Naive B cell (primary cell): ENCODE measurements around the gene GLIS1. TPM values are rescaled to one million over a fixed set of nuclear protein-coding genes. Genes with fewer than 3 reads are reported as not detected.

Source experiments
- ATAC-seq, 2 donors: fragments of 150-1000 bp; cut with Tn5 transposase; 2 replicates each; pipeline ENCODE4 v1.10.0; 2021; ENCODE audit warnings: low read depth in 2 of 2, mild to moderate bottlenecking in 2 of 2, moderate library complexity in 2 of 2
- DNase-seq: peaks from one replicate; pipeline ENCODE4 v3.0.0; 2022
- H3K27ac Mint-ChIP-seq, 6 donors: one replicate each; pipeline ENCODE4 v1.8.0; 2020 to 2022; ENCODE audit warnings: mild to moderate bottlenecking in 6 of 6, mixed read lengths in 6 of 6, moderate library complexity in 5 of 6, inconsistent platforms in 2 of 6
- H3K27me3 Mint-ChIP-seq, 3 donors: one replicate each; pipeline ENCODE4 v1.8.0; 2021 to 2022; ENCODE audit warnings: mixed read lengths in 3 of 3, mild to moderate bottlenecking in 1 of 3
- H3K36me3 Mint-ChIP-seq, 2 donors: one replicate each; pipeline ENCODE4 v1.8.0; 2020 to 2022; ENCODE audit warnings: mixed read lengths in 2 of 2, inconsistent platforms in 1 of 2, mild to moderate bottlenecking in 1 of 2
- H3K4me1 Mint-ChIP-seq, 3 donors: one replicate each; pipeline ENCODE4 v1.8.0; 2020 to 2022; ENCODE audit warnings: mixed read lengths in 3 of 3, inconsistent platforms in 1 of 3, mild to moderate bottlenecking in 1 of 3, moderate library complexity in 1 of 3
- H3K4me3 Mint-ChIP-seq, 8 donors: one replicate each; pipeline ENCODE4 v1.8.0; 2020 to 2022; ENCODE audit warnings: mild to moderate bottlenecking in 8 of 8, mixed read lengths in 8 of 8, moderate library complexity in 8 of 8, inconsistent platforms in 2 of 8
- H3K9me3 Mint-ChIP-seq, 7 donors: one replicate each; pipeline ENCODE4 v1.8.0; 2020 to 2022; ENCODE audit warnings: mixed read lengths in 7 of 7, mild to moderate bottlenecking in 5 of 7, inconsistent platforms in 2 of 7, moderate library complexity in 1 of 7
- polyA plus RNA-seq, 6 donors: library from polyadenylated mRNA; unstranded; fragments of 300-500 nt; fragmentation: Illumina TruSeq; gene quantifications; one replicate each; pipeline ENCODE4 v1.2.3, GENCODE V29; 2021; ENCODE audit warnings: low read depth in 6 of 6

The GLIS1 gene
- polyA plus RNA-seq, 6 donors from 2014 or later: not detected

DNA sequence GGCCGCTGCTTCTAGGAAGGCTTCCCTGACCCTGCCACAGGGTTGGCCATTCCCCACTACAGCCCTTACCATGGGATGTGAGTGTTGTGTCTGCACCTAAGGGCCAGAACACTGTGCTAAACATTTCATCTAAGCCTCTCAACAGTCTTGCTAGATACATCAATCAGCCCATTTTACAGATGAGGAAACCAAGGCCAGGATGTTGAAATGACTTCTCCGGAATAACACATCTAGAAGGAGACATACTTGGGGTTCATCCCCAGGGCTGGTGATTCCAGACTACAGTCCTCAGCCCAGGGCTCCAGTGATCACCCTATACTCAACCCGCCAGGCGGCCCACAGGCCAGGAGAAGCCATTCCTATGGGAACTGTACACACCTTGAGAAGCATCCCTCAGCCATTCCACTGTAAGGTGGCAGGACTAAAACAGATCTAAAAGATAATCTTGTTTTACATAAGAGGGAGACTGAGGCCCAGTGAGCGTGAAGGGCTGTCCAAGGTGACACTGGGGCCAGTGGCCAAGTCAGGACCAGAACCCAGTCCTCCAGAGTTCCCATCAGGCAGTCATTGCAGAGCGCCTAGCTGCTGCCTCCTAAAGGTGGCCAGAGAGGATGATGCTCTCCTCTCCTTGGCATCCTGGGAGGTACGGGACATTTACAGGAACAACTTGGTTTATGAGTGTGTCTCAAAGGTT lies 119.5 kb downstream of the GLIS1 start:
- ATAC-seq (no peak), DNase-seq (no peak)
- Mint-ChIP-seq H3K9me3 (no peaks in the 10 kb centered on the region), H3K27me3 (peaks cover 0 to 6% (median 0%) of the 10 kb centered on the region in 3 donors), H3K4me3 (no peak overlapping the region), H3K36me3 (no peaks in the 10 kb centered on the region), H3K27ac (no peak overlapping the region), H3K4me1 (no peaks in the 10 kb centered on the region)

DNA sequence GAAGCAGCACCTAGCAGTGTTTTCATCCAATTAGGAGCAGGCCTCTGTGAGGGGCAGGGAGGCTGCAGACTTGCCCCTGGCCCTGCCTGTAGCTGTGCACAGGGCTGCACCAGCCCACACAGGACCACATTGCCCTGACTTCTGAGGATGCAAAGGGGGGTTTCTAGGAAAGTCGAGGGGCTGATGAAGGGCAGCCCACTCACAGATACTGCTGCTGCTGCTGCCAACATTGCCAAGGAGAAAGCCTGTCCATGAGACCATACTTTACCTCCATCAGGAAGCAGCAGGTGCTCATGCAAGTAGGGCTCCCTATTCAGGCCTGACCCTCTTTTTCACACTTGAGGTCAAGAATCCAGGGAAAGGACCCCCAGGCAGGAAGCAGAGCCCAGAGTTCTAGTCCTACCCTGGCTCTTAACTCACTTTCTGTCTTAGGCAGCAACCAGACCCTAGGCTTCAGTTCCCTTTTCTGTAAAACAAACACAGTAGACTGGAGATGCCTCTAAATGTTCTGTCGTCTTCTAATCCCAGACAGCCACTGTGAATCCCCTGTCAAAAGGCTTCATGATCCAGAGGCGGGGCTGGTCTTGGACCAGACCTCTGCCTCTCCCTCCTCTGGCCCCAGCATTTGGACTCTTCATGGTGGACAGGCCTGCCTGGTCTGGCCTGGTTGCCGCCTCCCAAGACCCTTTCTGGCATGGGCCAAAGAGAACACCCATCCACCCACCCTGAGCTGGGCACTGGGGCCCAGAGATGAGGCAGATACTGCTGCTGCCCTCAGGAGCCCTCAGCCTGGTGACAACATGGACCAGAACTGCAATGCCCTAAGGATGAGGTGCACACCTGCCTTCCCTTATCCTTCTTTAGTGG lies 120.2 kb downstream of the GLIS1 start:
- Mint-ChIP-seq H3K27me3 (peaks cover 0 to 10% (median 0%) of the 10 kb centered on the region in 3 donors), H3K9me3 (no peaks in the 10 kb centered on the region), H3K4me1 (no peaks in the 10 kb centered on the region), H3K27ac (no peak overlapping the region), H3K4me3 (no peak overlapping the region), H3K36me3 (no peaks in the 10 kb centered on the region)
- DNase-seq (no peak), ATAC-seq (no peak)

DNA sequence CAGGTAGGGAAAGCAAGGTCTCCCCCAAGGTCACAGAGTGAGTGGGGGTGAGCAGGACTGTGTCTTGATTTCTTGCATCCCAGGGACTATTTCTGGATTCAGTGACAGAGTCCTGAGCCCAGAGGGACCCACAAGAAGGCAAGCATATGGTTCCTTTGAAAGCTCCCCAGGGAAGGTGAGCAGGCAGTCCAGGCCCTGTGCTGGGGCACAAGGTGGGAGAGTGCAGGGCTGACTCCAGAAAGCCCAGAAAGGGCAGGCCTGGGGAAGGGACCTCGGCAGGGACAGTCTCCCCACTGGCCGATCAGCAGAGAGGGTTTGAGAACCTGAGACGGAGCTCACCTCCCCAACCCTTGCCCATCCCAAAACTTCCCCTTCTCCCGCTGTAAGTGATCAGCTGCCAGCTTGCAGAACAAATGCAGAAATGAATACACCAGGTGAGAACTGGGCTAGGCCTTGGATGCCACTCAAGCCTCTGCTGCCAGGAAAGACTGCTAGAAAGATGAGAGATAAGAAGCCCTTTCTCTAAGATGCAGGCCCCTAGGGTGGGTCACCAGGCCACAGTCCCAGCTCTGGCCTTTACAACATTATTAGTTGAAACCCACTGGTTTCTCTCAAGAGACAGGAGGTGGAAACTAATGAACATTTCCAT lies 121.0 kb downstream of the GLIS1 start:
- Mint-ChIP-seq H3K4me1 (no peaks in the 10 kb centered on the region), H3K27ac (peak overlapping the region in 1 of 6 donors; percentile 47), H3K27me3 (peaks cover 0 to 10% (median 0%) of the 10 kb centered on the region in 3 donors), H3K36me3 (no peaks in the 10 kb centered on the region), H3K9me3 (no peaks in the 10 kb centered on the region), H3K4me3 (no peak overlapping the region)
- ATAC-seq (no peak), DNase-seq (no peak)

DNA sequence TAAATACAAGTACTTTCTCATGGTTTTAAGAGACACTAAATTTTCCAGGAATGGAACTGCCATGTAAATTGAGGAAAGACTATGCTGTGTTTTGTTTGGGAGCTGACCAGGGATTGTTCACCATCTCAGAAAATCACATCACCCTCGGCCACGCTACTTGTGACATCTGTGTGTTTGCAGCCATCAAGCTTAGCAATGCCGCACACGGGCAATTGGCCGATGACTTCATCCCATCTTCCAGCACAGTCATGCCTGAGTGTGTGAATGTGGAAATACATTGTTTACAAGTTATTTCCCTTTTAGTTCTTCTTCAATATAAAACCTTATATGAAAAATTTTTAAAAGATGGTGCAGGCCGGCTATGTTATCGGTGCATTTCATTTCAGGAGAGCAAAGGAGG lies 121.6 kb downstream of the GLIS1 start:
- peaks cover 0 to 4% (median 2%) of the 10 kb centered on the region in 7 donors for H3K9me3 Mint-ChIP-seq
- H3K36me3 Mint-ChIP-seq: peaks cover 0 to 4% of the 10 kb centered on the region in 2 donors
- no peaks in the 10 kb centered on the region for H3K4me1 Mint-ChIP-seq
- H3K4me3 Mint-ChIP-seq: no peak overlapping the region
- ATAC-seq (no peak), DNase-seq (no peak)
- H3K27me3 Mint-ChIP-seq: peaks cover 0 to 14% (median 0%) of the 10 kb centered on the region in 3 donors
- no peak overlapping the region for H3K27ac Mint-ChIP-seq

DNA sequence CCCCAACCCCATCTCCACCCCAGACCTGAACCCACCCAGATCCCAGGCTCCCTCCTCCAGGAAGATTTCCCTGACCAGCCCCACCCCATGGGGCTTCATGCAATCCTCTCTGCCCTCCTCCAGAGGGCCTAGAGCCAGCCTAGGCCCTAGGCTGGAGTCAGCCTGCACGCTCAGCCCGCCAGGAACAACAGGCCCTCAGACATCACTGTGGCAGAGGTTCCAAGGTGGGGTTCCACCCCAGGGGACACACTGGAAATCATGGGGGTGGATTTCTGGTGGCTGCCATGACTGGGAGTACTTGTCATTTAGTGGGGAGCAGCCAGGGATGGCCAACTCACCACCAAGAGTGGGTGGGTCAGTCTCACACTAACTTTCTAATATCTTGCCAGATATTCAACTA lies 122.0 kb downstream of the GLIS1 start:
- H3K36me3 Mint-ChIP-seq: peaks cover 0 to 9% of the 10 kb centered on the region in 2 donors
- ATAC-seq (no peak), DNase-seq (no peak)
- no peaks in the 10 kb centered on the region for H3K4me1 Mint-ChIP-seq
- H3K27me3 Mint-ChIP-seq: peaks cover 0 to 18% (median 0%) of the 10 kb centered on the region in 3 donors
- no peak overlapping the region for H3K27ac Mint-ChIP-seq
- H3K9me3 Mint-ChIP-seq: peaks cover under 1 to 8% (median 3%) of the 10 kb centered on the region in 7 donors
- H3K4me3 Mint-ChIP-seq: no peak overlapping the region

DNA sequence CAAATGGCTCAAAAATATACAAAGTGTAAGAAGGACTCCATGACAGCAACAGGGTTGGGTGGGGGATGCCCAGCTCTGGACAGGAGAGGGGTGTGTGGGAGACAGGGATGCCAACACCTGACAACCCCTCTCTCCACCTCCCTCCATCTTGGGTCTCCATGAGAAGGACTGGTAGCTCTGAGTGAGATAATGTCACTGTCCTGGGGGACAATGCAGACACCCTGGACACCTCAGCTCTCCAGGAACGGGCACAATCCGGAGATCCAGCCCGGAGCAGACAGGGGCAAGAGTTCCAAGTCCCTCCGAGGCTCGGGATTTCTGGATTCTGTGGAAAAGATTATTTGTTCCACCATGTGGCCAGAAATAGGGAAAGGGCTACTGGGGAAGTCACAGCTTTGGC lies 122.5 kb downstream of the GLIS1 start:
- ATAC-seq (no peak), DNase-seq (no peak)
- H3K27me3 Mint-ChIP-seq: peaks cover 0 to 18% (median 0%) of the 10 kb centered on the region in 3 donors
- H3K4me1 Mint-ChIP-seq: no peaks in the 10 kb centered on the region
- H3K36me3 Mint-ChIP-seq: peaks cover 0 to 13% of the 10 kb centered on the region in 2 donors
- H3K27ac Mint-ChIP-seq: no peak overlapping the region
- peaks cover 3 to 12% (median 7%) of the 10 kb centered on the region in 7 donors for H3K9me3 Mint-ChIP-seq
- no peak overlapping the region for H3K4me3 Mint-ChIP-seq

DNA sequence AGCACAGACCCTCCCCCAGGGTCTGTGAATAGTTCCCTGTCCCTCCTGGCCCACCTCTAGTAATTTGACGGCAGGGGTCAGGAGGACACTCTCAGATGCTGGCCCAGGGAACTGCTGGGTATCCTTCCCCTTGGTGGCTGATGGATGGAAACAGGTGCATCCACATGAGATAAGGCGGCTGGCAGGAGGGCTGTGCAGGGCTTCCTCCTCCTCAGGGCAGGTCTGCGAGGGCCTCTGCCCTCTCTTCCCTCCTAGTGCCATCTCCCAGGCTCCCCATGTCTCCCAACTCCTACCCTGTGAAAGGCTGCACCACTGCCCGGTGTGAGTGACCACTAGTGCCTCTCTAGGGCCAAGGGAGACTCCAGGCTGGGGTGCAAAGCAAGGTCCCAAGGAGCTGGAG lies 123.9 kb downstream of the GLIS1 start:
- Mint-ChIP-seq H3K27ac (no peak overlapping the region), H3K4me1 (no peaks in the 10 kb centered on the region), H3K36me3 (peaks cover 0 to 27% of the 10 kb centered on the region in 2 donors), H3K27me3 (peaks cover 0 to 18% (median 0%) of the 10 kb centered on the region in 3 donors), H3K4me3 (no peak overlapping the region), H3K9me3 (peaks cover 8 to 27% (median 20%) of the 10 kb centered on the region in 7 donors)
- ATAC-seq (no peak), DNase-seq (no peak)

DNA sequence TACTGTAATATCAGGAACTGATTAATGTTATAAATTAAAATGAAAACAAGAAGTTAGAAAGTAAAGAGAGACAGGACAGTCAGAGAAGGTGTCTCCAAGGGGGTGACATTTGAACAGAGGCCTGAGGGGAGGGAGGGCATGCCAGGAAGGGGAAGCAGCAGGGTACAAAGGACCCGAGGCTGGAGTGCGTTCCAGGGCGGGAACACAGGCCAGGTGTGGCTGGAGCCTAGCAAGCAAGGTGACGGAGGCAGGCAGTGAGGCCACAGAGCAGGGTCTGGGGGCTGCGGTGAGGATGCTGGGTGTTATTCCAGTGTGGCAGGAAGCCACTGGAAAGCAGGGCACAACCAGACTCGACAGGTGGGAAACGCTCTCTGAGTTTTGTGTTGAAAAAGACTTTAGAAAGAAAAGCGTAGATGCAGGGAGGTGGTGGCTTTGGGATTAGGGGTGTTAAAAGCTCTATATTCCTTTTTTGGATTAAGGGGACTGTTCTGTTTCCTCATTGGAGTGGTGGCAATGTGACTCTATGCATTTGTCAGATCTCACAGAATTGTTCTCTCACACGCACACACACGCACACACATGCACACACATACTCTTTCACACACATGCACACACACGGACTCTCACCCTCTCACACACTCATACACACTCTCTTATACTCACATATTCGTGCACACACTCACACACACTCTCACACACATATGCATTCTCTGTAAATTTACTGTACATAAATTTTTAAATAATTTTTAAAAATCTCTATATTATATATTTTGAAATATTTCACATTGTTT lies 124.5 kb downstream of the GLIS1 start:
- no peak for ATAC-seq
- peaks cover 0 to 27% of the 10 kb centered on the region in 2 donors for H3K36me3 Mint-ChIP-seq
- H3K27ac Mint-ChIP-seq: no peak overlapping the region
- no peak for DNase-seq
- no peaks in the 10 kb centered on the region for H3K4me1 Mint-ChIP-seq
- no peak overlapping the region for H3K4me3 Mint-ChIP-seq
- peaks cover 0 to 18% (median 0%) of the 10 kb centered on the region in 3 donors for H3K27me3 Mint-ChIP-seq
- peaks cover 10 to 33% (median 21%) of the 10 kb centered on the region in 7 donors for H3K9me3 Mint-ChIP-seq

DNA sequence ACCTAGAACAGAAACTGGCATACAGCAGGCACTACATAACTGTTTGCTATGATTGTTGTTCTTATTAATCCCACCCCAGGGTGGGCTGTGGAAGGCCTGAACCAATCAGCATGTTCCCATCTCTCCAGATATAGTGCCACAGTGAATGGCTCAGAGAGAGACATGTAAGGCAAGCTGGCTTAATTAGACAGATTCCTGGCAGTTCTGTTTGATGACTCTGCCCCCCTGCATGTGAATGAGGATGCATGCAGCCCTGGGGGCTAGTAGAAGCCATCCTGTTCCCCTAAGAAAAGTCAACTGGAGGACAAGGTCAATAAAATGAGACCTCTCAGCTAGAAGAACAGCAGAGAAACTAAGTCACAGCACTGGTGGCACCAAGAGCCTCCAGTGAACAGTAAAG lies 130.3 kb downstream of the GLIS1 start:
- peaks cover 0 to 27% of the 10 kb centered on the region in 2 donors for H3K36me3 Mint-ChIP-seq
- DNase-seq (no peak), ATAC-seq (no peak)
- no peaks in the 10 kb centered on the region for H3K4me1 Mint-ChIP-seq
- H3K4me3 Mint-ChIP-seq: no peak overlapping the region
- peaks cover 11 to 36% (median 21%) of the 10 kb centered on the region in 7 donors for H3K9me3 Mint-ChIP-seq
- peaks cover 0 to 8% (median 0%) of the 10 kb centered on the region in 3 donors for H3K27me3 Mint-ChIP-seq
- H3K27ac Mint-ChIP-seq: no peak overlapping the region

DNA sequence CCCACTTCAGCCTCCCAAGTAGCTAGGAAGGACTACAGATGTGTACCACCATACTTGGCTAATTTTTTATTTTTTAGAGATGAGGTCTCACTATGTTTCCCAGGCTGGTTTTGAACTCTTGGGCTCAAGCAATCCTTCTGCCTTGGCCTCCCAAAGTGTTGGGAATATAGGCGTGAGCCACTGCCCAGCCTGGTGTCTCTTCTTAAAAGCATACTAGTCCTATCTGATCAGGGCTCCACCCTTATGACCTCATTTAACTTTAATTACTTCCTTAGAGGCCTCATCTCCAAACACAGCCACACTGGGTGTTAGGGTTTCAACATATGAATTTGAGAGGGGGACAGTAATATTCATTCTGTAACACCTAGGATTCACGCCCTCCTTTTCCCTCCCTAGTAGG lies 130.9 kb downstream of the GLIS1 start:
- DNase-seq (no peak), ATAC-seq (no peak)
- Mint-ChIP-seq H3K4me1 (no peaks in the 10 kb centered on the region), H3K4me3 (no peak overlapping the region), H3K9me3 (peaks cover 11 to 36% (median 21%) of the 10 kb centered on the region in 7 donors), H3K36me3 (peaks cover 0 to 27% of the 10 kb centered on the region in 2 donors), H3K27me3 (peaks cover 0 to 8% (median 0%) of the 10 kb centered on the region in 3 donors), H3K27ac (no peak overlapping the region)

DNA sequence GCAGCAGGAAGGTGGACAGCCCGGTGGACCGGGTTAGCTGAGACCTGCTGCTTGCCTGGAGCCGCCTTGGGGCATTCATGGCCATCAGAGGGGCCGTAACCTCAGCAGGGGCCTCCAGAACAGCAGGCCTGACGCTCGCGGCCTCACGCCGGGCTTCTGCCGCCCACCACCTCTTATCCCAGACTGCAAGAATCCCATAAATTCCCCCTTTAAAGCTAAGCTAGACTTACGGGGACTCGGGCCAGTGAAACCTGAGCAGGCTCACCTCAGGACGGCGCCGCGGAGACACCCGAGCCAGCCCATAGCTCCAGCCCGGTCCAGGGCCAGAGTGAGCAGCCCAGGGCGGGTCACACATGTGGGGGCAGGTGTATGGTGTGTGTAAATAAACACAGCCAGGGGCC lies 132.3 kb downstream of the GLIS1 start:
- no peaks in the 10 kb centered on the region for H3K4me1 Mint-ChIP-seq
- H3K27me3 Mint-ChIP-seq: no peaks in the 10 kb centered on the region
- no peak for ATAC-seq
- DNase-seq: no peak
- no peak overlapping the region for H3K27ac Mint-ChIP-seq
- no peak overlapping the region for H3K4me3 Mint-ChIP-seq
- H3K36me3 Mint-ChIP-seq: peaks cover 0 to 16% of the 10 kb centered on the region in 2 donors
- peaks cover 8 to 25% (median 13%) of the 10 kb centered on the region in 7 donors for H3K9me3 Mint-ChIP-seq

DNA sequence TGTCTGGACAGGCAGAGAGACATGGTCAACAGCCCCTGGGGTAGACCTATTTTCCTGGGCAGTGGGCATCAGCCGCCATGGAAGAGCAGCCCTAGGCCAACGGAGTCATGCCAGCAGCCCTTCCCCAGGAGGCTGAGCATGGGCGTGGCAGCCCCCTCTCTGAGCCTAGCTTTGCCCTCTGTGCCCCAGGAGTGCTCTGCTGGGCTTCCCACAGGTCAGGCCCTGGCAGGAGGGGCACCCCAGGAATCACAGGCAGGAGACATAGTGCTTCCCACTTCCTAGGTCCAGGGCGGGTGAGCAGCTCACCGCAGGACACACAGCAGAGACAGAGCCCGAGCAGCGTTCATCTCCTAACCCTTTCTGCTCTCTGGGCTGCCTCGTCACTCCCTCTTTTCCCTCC lies 132.8 kb downstream of the GLIS1 start:
- Mint-ChIP-seq H3K27ac (no peak overlapping the region), H3K4me3 (no peak overlapping the region), H3K4me1 (no peaks in the 10 kb centered on the region), H3K27me3 (no peaks in the 10 kb centered on the region), H3K9me3 (peaks cover 7 to 21% (median 12%) of the 10 kb centered on the region in 7 donors), H3K36me3 (peaks cover 0 to 11% of the 10 kb centered on the region in 2 donors)
- ATAC-seq (no peak), DNase-seq (no peak)

DNA sequence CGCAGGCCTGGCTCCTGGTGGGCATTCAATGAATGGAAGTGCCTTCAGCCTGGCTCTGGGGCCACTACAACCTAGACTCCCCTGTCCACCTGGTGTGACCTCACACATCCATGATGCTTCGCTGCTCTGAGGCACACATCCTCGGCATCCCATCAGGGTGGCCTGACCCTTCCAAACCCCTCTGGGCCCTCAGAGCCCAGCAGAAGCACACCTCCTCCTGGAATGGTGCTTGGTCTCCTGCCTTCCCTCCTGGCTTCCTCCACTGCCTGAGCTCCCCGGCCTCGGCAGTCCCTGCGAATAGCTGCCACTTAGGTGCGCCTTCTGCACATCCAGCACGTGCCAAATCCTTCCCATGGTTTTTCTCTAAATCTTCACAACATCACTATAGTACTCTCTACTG lies 133.8 kb downstream of the GLIS1 start:
- Mint-ChIP-seq H3K27ac (no peak overlapping the region), H3K36me3 (peaks cover 0 to under 1% of the 10 kb centered on the region in 2 donors)

More for the DNA sequence above, 133.8 kb downstream of the GLIS1 start:
- ATAC-seq: no peak
- Mint-ChIP-seq H3K4me3 (no peak overlapping the region), H3K27me3 (no peaks in the 10 kb centered on the region), H3K9me3 (peaks cover 0 to 12% (median 5%) of the 10 kb centered on the region in 7 donors), H3K4me1 (no peaks in the 10 kb centered on the region)
- no peak for DNase-seq
